Measurements from ENCODE around the gene POLN. TPM values are rescaled to one million over a fixed set of nuclear protein-coding genes. Genes with fewer than 3 reads are reported as not detected.
"Not testable (repeated sequence)": the region's sequence is repeated elsewhere in the genome, so short reads cannot be mapped to it uniquely, and the experiment has no call there.

The POLN gene
- polyA plus RNA-seq, 2 donors: 0.59 to 0.81 TPM

GRCh38 chr4:2275546-2276251 lies 33.8 kb upstream of the POLN start:
- H3K27me3 ChIP-seq (ENCODE audit: control insufficient read depth in 1 of 2, insufficient read depth in 2 of 2, low read length in 2 of 2): no peaks in the 10 kb centered on the region
- WGBS, 2 donors: 94 to 95% methylated on average over 44 of the region's 44 CpGs
- H3K4me1 ChIP-seq (ENCODE audit: control insufficient read depth in 2 of 2, insufficient read depth in 2 of 2, low read length in 1 of 2): no peaks in the 10 kb centered on the region
- H3K27ac ChIP-seq (ENCODE audit: low read depth in 2 of 2, low read length in 1 of 2): no peak overlapping the region
- H3K36me3 ChIP-seq (ENCODE audit: control insufficient read depth in 2 of 2, insufficient read depth in 2 of 2, low read length in 1 of 2): no peaks in the 10 kb centered on the region
- H3K9me3 ChIP-seq (ENCODE audit: control insufficient read depth in 2 of 2, insufficient read depth in 1 of 2, low read depth in 1 of 2, low read length in 1 of 2): no peaks in the 10 kb centered on the region
- H3K4me3 ChIP-seq (ENCODE audit: low read depth in 1 of 2, low read length in 2 of 2): no peak overlapping the region

GRCh38 chr4:2275044-2275397 lies 33.1 kb upstream of the POLN start:
- H3K36me3 ChIP-seq (ENCODE audit: control insufficient read depth in 2 of 2, insufficient read depth in 2 of 2, low read length in 1 of 2); H3K27ac ChIP-seq (ENCODE audit: low read depth in 2 of 2, low read length in 1 of 2); H3K9me3 ChIP-seq (ENCODE audit: control insufficient read depth in 2 of 2, insufficient read depth in 1 of 2, low read depth in 1 of 2, low read length in 1 of 2); H3K4me3 ChIP-seq (ENCODE audit: low read depth in 1 of 2, low read length in 2 of 2); H3K4me1 ChIP-seq (ENCODE audit: control insufficient read depth in 2 of 2, insufficient read depth in 2 of 2, low read length in 1 of 2); H3K27me3 ChIP-seq (ENCODE audit: control insufficient read depth in 1 of 2, insufficient read depth in 2 of 2, low read length in 2 of 2): not testable (repeated sequence)
- 94 to 97% methylated on average over 10 of the region's 10 CpGs for WGBS, 2 donors

GRCh38 chr4:2274320-2275043 lies 32.6 kb upstream of the POLN start:
- Histone ChIP-seq H3K36me3 (ENCODE audit: control insufficient read depth in 2 of 2, insufficient read depth in 2 of 2, low read length in 1 of 2) (no peaks in the 10 kb centered on the region), H3K27ac (ENCODE audit: low read depth in 2 of 2, low read length in 1 of 2) (no peak overlapping the region), H3K4me1 (ENCODE audit: control insufficient read depth in 2 of 2, insufficient read depth in 2 of 2, low read length in 1 of 2) (no peaks in the 10 kb centered on the region), H3K9me3 (ENCODE audit: control insufficient read depth in 2 of 2, insufficient read depth in 1 of 2, low read depth in 1 of 2, low read length in 1 of 2) (no peaks in the 10 kb centered on the region), H3K4me3 (ENCODE audit: low read depth in 1 of 2, low read length in 2 of 2) (no peak overlapping the region), H3K27me3 (ENCODE audit: control insufficient read depth in 1 of 2, insufficient read depth in 2 of 2, low read length in 2 of 2) (no peaks in the 10 kb centered on the region)
- whole genome bisulfite sequencing, 2 donors: 87% methylated on average over 21 of the region's 21 CpGs

GRCh38 chr4:2273657-2274319 lies 31.9 kb upstream of the POLN start:
- no peak overlapping the region for H3K27ac ChIP-seq (ENCODE audit: low read depth in 2 of 2, low read length in 1 of 2)
- H3K4me3 ChIP-seq (ENCODE audit: low read depth in 1 of 2, low read length in 2 of 2): no peak overlapping the region
- H3K9me3 ChIP-seq (ENCODE audit: control insufficient read depth in 2 of 2, insufficient read depth in 1 of 2, low read depth in 1 of 2, low read length in 1 of 2): no peaks in the 10 kb centered on the region
- H3K27me3 ChIP-seq (ENCODE audit: control insufficient read depth in 1 of 2, insufficient read depth in 2 of 2, low read length in 2 of 2): no peaks in the 10 kb centered on the region
- no peaks in the 10 kb centered on the region for H3K36me3 ChIP-seq (ENCODE audit: control insufficient read depth in 2 of 2, insufficient read depth in 2 of 2, low read length in 1 of 2)
- H3K4me1 ChIP-seq (ENCODE audit: control insufficient read depth in 2 of 2, insufficient read depth in 2 of 2, low read length in 1 of 2): no peaks in the 10 kb centered on the region
- 80 to 82% methylated on average over 23 to 24 of the region's 24 CpGs for WGBS, 2 donors

DNA sequence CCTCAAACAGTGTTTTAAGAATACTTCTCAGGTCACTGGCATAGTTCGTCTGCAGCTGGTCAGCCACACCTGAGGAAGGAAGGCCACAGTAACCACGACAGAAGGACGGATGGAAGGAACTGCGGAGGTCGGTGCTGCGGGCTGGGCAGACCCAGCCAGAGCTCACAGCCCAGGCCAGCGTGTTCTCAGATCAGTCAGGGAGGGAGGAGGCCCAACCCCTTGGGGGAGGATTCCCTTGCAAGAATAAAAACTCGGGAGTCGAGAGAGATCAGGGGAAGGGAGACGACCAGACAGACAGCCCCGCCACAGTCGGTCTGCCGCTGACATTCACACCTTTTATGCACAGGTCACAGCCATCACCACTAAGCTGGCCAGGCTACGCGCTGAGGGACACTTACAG lies 31.3 kb upstream of the POLN start:
- Histone ChIP-seq H3K36me3 (ENCODE audit: control insufficient read depth in 2 of 2, insufficient read depth in 2 of 2, low read length in 1 of 2) (no peaks in the 10 kb centered on the region), H3K4me1 (ENCODE audit: control insufficient read depth in 2 of 2, insufficient read depth in 2 of 2, low read length in 1 of 2) (no peaks in the 10 kb centered on the region), H3K4me3 (ENCODE audit: low read depth in 1 of 2, low read length in 2 of 2) (no peak overlapping the region), H3K27ac (ENCODE audit: low read depth in 2 of 2, low read length in 1 of 2) (no peak overlapping the region), H3K27me3 (ENCODE audit: control insufficient read depth in 1 of 2, insufficient read depth in 2 of 2, low read length in 2 of 2) (no peaks in the 10 kb centered on the region), H3K9me3 (ENCODE audit: control insufficient read depth in 2 of 2, insufficient read depth in 1 of 2, low read depth in 1 of 2, low read length in 1 of 2) (no peaks in the 10 kb centered on the region)
- WGBS, 2 donors: 76 to 83% methylated on average over 12 to 15 of the region's 15 CpGs

DNA sequence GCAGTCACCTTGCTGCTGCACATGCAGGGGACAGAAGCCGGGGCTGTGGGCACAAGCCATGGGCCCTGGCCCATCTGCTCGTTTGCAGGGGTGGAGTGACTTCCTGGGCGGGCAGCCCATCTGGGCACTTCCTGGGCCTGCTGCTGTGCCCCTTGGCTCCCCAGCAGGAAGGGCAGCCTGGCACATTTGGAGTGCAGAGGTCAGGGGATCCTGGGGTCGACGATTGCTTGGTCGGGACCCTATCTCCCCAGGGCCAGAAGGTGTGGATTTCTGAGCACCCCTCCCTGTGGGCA lies 30.9 kb upstream of the POLN start:
- no peaks in the 10 kb centered on the region for H3K9me3 ChIP-seq (ENCODE audit: control insufficient read depth in 2 of 2, insufficient read depth in 1 of 2, low read depth in 1 of 2, low read length in 1 of 2)
- no peaks in the 10 kb centered on the region for H3K27me3 ChIP-seq (ENCODE audit: control insufficient read depth in 1 of 2, insufficient read depth in 2 of 2, low read length in 2 of 2)
- WGBS, 2 donors: 83 to 88% methylated on average over 6 of the region's 6 CpGs
- no peaks in the 10 kb centered on the region for H3K4me1 ChIP-seq (ENCODE audit: control insufficient read depth in 2 of 2, insufficient read depth in 2 of 2, low read length in 1 of 2)
- H3K27ac ChIP-seq (ENCODE audit: low read depth in 2 of 2, low read length in 1 of 2): no peak overlapping the region
- no peaks in the 10 kb centered on the region for H3K36me3 ChIP-seq (ENCODE audit: control insufficient read depth in 2 of 2, insufficient read depth in 2 of 2, low read length in 1 of 2)
- no peak overlapping the region for H3K4me3 ChIP-seq (ENCODE audit: low read depth in 1 of 2, low read length in 2 of 2)

GRCh38 chr4:2272026-2272827 lies 30.3 kb upstream of the POLN start:
- no peaks in the 10 kb centered on the region for H3K9me3 ChIP-seq (ENCODE audit: control insufficient read depth in 2 of 2, insufficient read depth in 1 of 2, low read depth in 1 of 2, low read length in 1 of 2)
- no peak overlapping the region for H3K27ac ChIP-seq (ENCODE audit: low read depth in 2 of 2, low read length in 1 of 2)
- H3K36me3 ChIP-seq (ENCODE audit: control insufficient read depth in 2 of 2, insufficient read depth in 2 of 2, low read length in 1 of 2): no peaks in the 10 kb centered on the region
- WGBS, 2 donors: 89 to 90% methylated on average over 25 of the region's 25 CpGs
- H3K27me3 ChIP-seq (ENCODE audit: control insufficient read depth in 1 of 2, insufficient read depth in 2 of 2, low read length in 2 of 2): no peaks in the 10 kb centered on the region
- no peak overlapping the region for H3K4me3 ChIP-seq (ENCODE audit: low read depth in 1 of 2, low read length in 2 of 2)
- no peaks in the 10 kb centered on the region for H3K4me1 ChIP-seq (ENCODE audit: control insufficient read depth in 2 of 2, insufficient read depth in 2 of 2, low read length in 1 of 2)

DNA sequence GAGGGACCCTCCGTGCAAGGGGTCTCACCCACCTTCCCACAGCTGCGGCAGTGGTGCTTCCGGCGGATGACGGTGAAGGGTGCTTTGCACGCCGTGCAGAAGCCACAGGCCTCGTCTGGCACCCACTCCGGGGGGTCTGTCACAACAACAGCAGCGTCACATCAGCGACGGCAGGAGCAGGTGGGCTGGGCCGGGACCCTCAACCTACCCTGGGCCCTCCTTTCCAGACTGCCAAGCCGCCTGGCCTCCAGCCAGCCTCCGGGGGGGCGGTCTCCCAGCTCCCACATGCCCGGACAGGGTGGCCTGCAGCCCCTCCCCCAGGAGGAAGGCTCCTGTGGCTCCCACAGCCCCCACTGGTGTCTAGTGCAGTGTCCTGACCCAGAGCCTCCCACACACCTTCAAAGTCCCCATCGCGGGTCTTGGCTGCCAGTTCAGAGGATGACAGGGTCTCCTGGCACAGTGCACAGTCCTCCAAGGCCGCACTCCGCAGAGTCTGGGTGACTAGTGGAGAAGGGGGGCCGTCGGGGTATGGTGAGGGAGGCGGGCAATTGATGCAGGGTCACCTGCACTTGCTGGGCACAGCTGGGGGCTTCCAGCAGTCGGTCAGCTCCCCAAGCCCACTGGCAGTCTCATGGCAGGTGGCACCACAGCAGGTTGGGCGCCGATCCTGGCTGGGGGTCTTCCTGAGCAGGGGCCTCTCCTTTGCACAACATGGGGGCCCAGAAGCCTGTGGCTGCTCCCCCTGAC lies 29.5 kb upstream of the POLN start:
- no peaks in the 10 kb centered on the region for H3K36me3 ChIP-seq (ENCODE audit: control insufficient read depth in 2 of 2, insufficient read depth in 2 of 2, low read length in 1 of 2)
- WGBS, 2 donors: 87 to 89% methylated on average over 27 of the region's 27 CpGs

More for the DNA sequence above, 29.5 kb upstream of the POLN start:
- H3K4me1 ChIP-seq (ENCODE audit: control insufficient read depth in 2 of 2, insufficient read depth in 2 of 2, low read length in 1 of 2): no peaks in the 10 kb centered on the region
- no peaks in the 10 kb centered on the region for H3K27me3 ChIP-seq (ENCODE audit: control insufficient read depth in 1 of 2, insufficient read depth in 2 of 2, low read length in 2 of 2)
- no peak overlapping the region for H3K4me3 ChIP-seq (ENCODE audit: low read depth in 1 of 2, low read length in 2 of 2)
- H3K9me3 ChIP-seq (ENCODE audit: control insufficient read depth in 2 of 2, insufficient read depth in 1 of 2, low read depth in 1 of 2, low read length in 1 of 2): no peaks in the 10 kb centered on the region
- H3K27ac ChIP-seq (ENCODE audit: low read depth in 2 of 2, low read length in 1 of 2): no peak overlapping the region

Measured in esophagus (tissue), 2 donors.